Astrocyte of the spinal cord (primary cell): Measurements from ENCODE around the gene MEGF11.

ENCODE experiments used
- DNase-seq: peaks from one replicate; pipeline ENCODE4 v3.0.0; 2011; ENCODE audit warnings: low read depth, low spot score
- H3K4me3 ChIP-seq: 2 replicates; pipeline ENCODE4 v1.5.1; 2011; ENCODE audit warnings: low read depth, mild to moderate bottlenecking, low read length, moderate library complexity
- CTCF ChIP-seq: IDR thresholded peaks from 2 replicates; pipeline ENCODE4 v1.5.1; 2012; ENCODE audit warnings: low read depth, mild to moderate bottlenecking, low read length, inconsistent platforms
- in situ Hi-C: cut with HindIII; loops from 2 replicates; pipeline ENCODE4 v1.10.0; 2017; ENCODE audit warnings: low sequenced_read_pairs

The MEGF11 gene

GRCh38 chr15:65902373-65902772 lies 351.2 kb downstream of the MEGF11 start:
- no peak for DNase-seq

GRCh38 chr15:65901836-65902235 lies 351.7 kb downstream of the MEGF11 start:
- in situ Hi-C loops, result no loop called here
- no peak for TF ChIP-seq CTCF
- H3K4me3 ChIP-seq, result no peak overlapping the region
- DNase-seq, result no peak

More at GRCh38 chr15:65902373-65902772, 351.2 kb downstream of the MEGF11 start:
- no peak for TF ChIP-seq CTCF
- in situ Hi-C loops, result no loop called here
- H3K4me3 ChIP-seq, result no peak overlapping the region

GRCh38 chr15:65901336-65901735 lies 352.2 kb downstream of the MEGF11 start:
- in situ Hi-C loops, result no loop called here
- DNase-seq, result no peak
- TF ChIP-seq CTCF, result no peak
- H3K4me3 ChIP-seq, result no peak overlapping the region

GRCh38 chr15:65900488-65900887 lies 353.1 kb downstream of the MEGF11 start:
- TF ChIP-seq CTCF, result no peak
- no peak for DNase-seq
- no peak overlapping the region for H3K4me3 ChIP-seq
- in situ Hi-C loops, result no loop called here

GRCh38 chr15:65896236-65896635 lies 357.3 kb downstream of the MEGF11 start:
- in situ Hi-C loops, result no loop called here

GRCh38 chr15:65893060-65893459 lies 360.5 kb downstream of the MEGF11 start:
- no peak overlapping the region for H3K4me3 ChIP-seq
- DNase-seq, result no peak
- in situ Hi-C loops, result no loop called here
- no peak for TF ChIP-seq CTCF

More at GRCh38 chr15:65896236-65896635, 357.3 kb downstream of the MEGF11 start:
- DNase-seq, result no peak
- no peak overlapping the region for H3K4me3 ChIP-seq
- TF ChIP-seq CTCF, result no peak

- no peak for TF ChIP-seq CTCF
- no peak for DNase-seq
- H3K4me3 ChIP-seq, result no peak overlapping the region
- in situ Hi-C loops, result no loop called here
Observed at GRCh38 chr15:65888981-65889380, 364.6 kb downstream of the MEGF11 start.
